Vagina (tissue), 2 donors: ENCODE measurements around the gene AKNAD1. TPM values are rescaled to one million over a fixed set of nuclear protein-coding genes. Genes with fewer than 3 reads are reported as not detected.
"Not testable (repeated sequence)": the region's sequence is repeated elsewhere in the genome, so short reads cannot be mapped to it uniquely, and the experiment has no call there.

Experiments
- DNase-seq, 2 donors: peaks; one replicate each; pipeline ENCODE4 v3.0.0-alpha.2; 2017; ENCODE audit errors: extremely low spot score in 2 of 2
- H3K27ac ChIP-seq: fragments of 200-600 bp; sonication (generic); one replicate; pipeline ENCODE4 v1.5.1; 2019
- H3K27me3 ChIP-seq: fragments of 200-600 bp; sonication (generic); one replicate; pipeline ENCODE4 v1.5.1; 2019
- H3K36me3 ChIP-seq, 2 donors: fragments of 200-600 bp; sonication (generic); one replicate each; pipeline ENCODE4 v1.5.1; 2017 to 2019
- H3K4me1 ChIP-seq: fragments of 200-600 bp; sonication (generic); one replicate; pipeline ENCODE4 v1.5.1; 2019
- H3K4me3 ChIP-seq, 2 donors: fragments of 200-600 bp; sonication (generic); 1 replicate in 1 of 2; 2 replicates in 1 of 2; pipeline ENCODE4 v1.5.1; 2016 to 2019
- H3K9me3 ChIP-seq: fragments of 200-600 bp; sonication (generic); one replicate; pipeline ENCODE4 v1.5.1; 2019
- POLR2A ChIP-seq, 2 donors: fragments of 450-650 bp; IDR thresholded peaks; one replicate each; pipeline ENCODE4 v1.6.1; 2017; ENCODE audit warnings: antibody characterized with exemption in 2 of 2, mild to moderate bottlenecking in 2 of 2, moderate library complexity in 2 of 2
- POLR2AphosphoS5 ChIP-seq, 2 donors: sonication (generic); formaldehyde crosslinking; IDR thresholded peaks; one replicate each; pipeline ENCODE4 v1.9.0; 2017; ENCODE audit warnings: antibody characterized with exemption in 2 of 2, mild to moderate bottlenecking in 2 of 2, low read depth in 1 of 2; ENCODE audit not compliant: insufficient read depth in 1 of 2
- intact Hi-C: fragments of 100-400 bp; cut with DNase I; formaldehyde crosslinking; loops from one replicate; pipeline ENCODE4 v1.15.1; 2023
- total RNA-seq: library from RNA; depleted of rRNA; stranded (reverse); fragments of >200 nt; gene quantifications from one replicate; pipeline ENCODE4 v1.2.3, GENCODE V29; 2016
- TF ChIP-seq, protein P1 (sequence below), 3 experiments: fragments of 450-650 bp in 2 of 3; fragments of 200-600 bp in 1 of 3; sonication (generic) in 1 of 3; IDR thresholded peaks; one replicate each; pipeline ENCODE4 v1.5.1; 2017 to 2019; ENCODE audit warnings: antibody characterized with exemption in 3 of 3, mild to moderate bottlenecking in 2 of 3, moderate library complexity in 2 of 3

AKNAD1 gene
- total RNA-seq, 1 donor from 2014 or later = 3.9 TPM

DNA sequence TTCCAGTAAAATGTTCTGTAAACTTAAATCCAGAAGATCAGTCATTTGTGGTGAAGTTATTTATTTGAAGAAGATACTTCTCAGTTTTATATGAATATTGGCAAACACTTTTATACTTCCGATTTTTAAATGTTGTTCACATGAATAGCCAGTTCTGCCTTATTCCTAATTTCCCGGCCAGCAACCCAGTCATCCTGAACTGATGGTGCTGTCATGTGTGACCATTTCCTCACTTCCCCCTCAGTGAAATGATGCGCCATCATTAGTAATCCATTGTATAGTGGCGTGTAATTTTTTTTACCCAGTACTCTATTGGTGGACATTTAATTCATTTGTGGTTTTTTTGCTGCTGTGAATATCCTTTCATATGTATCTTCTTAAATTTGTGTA, 36.2 kb upstream of the AKNAD1 start:
- no peak for DNase-seq
- no peak for TF ChIP-seq POLR2AphosphoS5 (IDR thresholded peaks at IDR 0.05; ENCODE audit: insufficient read depth in 1 of 2, low read depth in 1 of 2)
- Histone ChIP-seq H3K9me3 (no peaks in the 10 kb centered on the region), H3K36me3 (no peaks in the 10 kb centered on the region), H3K4me1 (peaks cover 35% of the 10 kb centered on the region), H3K27me3 (no peaks in the 10 kb centered on the region), H3K4me3 (no peak overlapping the region), H3K27ac (no peak overlapping the region)
- intact Hi-C loops = no loop called here

GRCh38 chr1:108892356-108893140, 35.7 kb upstream of the AKNAD1 start:
- no peak for DNase-seq
- no peaks in the 10 kb centered on the region for H3K9me3 ChIP-seq
- H3K27me3 ChIP-seq = no peaks in the 10 kb centered on the region
- no peak overlapping the region for H3K4me3 ChIP-seq
- H3K4me1 ChIP-seq = peaks cover 33% of the 10 kb centered on the region
- no peak overlapping the region for H3K27ac ChIP-seq
- TF ChIP-seq POLR2AphosphoS5 (IDR thresholded peaks at IDR 0.05; ENCODE audit: insufficient read depth in 1 of 2, low read depth in 1 of 2) = no peak
- TF ChIP-seq, protein P1, sequence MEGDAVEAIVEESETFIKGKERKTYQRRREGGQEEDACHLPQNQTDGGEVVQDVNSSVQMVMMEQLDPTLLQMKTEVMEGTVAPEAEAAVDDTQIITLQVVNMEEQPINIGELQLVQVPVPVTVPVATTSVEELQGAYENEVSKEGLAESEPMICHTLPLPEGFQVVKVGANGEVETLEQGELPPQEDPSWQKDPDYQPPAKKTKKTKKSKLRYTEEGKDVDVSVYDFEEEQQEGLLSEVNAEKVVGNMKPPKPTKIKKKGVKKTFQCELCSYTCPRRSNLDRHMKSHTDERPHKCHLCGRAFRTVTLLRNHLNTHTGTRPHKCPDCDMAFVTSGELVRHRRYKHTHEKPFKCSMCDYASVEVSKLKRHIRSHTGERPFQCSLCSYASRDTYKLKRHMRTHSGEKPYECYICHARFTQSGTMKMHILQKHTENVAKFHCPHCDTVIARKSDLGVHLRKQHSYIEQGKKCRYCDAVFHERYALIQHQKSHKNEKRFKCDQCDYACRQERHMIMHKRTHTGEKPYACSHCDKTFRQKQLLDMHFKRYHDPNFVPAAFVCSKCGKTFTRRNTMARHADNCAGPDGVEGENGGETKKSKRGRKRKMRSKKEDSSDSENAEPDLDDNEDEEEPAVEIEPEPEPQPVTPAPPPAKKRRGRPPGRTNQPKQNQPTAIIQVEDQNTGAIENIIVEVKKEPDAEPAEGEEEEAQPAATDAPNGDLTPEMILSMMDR (IDR thresholded peaks at IDR 0.05) = no peak
- TF ChIP-seq POLR2A (IDR thresholded peaks at IDR 0.05) = no peak
- H3K36me3 ChIP-seq = no peaks in the 10 kb centered on the region
- intact Hi-C loops = no loop called here

- Histone ChIP-seq H3K27me3 (no peaks in the 10 kb centered on the region), H3K4me3 (no peak overlapping the region), H3K4me1 (peaks cover 11% of the 10 kb centered on the region), H3K27ac (peak overlapping the region; percentile 30), H3K36me3 (no peaks in the 10 kb centered on the region), H3K9me3 (no peaks in the 10 kb centered on the region)
- TF ChIP-seq POLR2AphosphoS5 (IDR thresholded peaks at IDR 0.05; ENCODE audit: insufficient read depth in 1 of 2, low read depth in 1 of 2) (no peak), POLR2A (IDR thresholded peaks at IDR 0.05) (no peak)
- TF ChIP-seq, protein P1 (IDR thresholded peaks at IDR 0.05) = no peak
- DNase-seq = no peak
- intact Hi-C loops = no loop called here
Observed at GRCh38 chr1:108889706-108890384, 33.0 kb upstream of the AKNAD1 start.

- DNase-seq, H3K9me3 ChIP-seq, H3K36me3 ChIP-seq, intact Hi-C loops, H3K27me3 ChIP-seq, H3K4me3 ChIP-seq: not testable (repeated sequence)
- peaks cover 11% of the 10 kb centered on the region for H3K4me1 ChIP-seq
- peak overlapping the region; percentile 30 for H3K27ac ChIP-seq
Observed at GRCh38 chr1:108889006-108889645, 32.2 kb upstream of the AKNAD1 start.

DNA sequence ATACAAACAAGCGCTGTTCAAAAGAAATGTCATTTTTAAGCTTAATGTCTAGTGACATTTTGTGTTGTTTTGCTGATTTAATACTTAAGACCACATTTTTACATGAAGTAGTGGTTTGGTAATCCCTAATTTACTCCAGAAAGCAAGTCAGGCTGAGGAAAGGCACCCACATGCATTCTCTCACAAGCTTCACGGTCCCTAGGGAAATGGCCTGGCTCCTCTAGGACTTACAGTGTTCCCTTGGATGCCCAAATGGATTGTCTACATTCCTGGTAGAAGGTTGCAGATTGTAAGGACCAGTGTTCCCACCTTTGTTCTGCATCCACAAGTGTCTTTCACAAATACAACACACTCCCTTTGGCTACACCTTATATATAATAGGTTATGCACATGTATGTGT, 29.4 kb upstream of the AKNAD1 start:
- Histone ChIP-seq H3K27me3 (no peaks in the 10 kb centered on the region), H3K36me3 (no peaks in the 10 kb centered on the region), H3K4me1 (peaks cover 26% of the 10 kb centered on the region), H3K4me3 (no peak overlapping the region), H3K27ac (no peak overlapping the region), H3K9me3 (no peaks in the 10 kb centered on the region)
- DNase-seq = no peak
- intact Hi-C loops = no loop called here
- TF ChIP-seq POLR2A (IDR thresholded peaks at IDR 0.05) = no peak
- TF ChIP-seq POLR2AphosphoS5 (IDR thresholded peaks at IDR 0.05; ENCODE audit: insufficient read depth in 1 of 2, low read depth in 1 of 2) = no peak
- TF ChIP-seq, protein P1 (IDR thresholded peaks at IDR 0.05) = no peak
